ENCODE results near the gene GALNT9.
"Not testable (repeated sequence)": the region's sequence is repeated elsewhere in the genome, so short reads cannot be mapped to it uniquely, and the experiment has no call there.

The GALNT9 gene

GRCh38 chr12:132312516-132312915 is 16.9 kb downstream of the GALNT9 start:
- no peak for DNase-seq (ENCODE audit: low read depth)

GRCh38 chr12:132311201-132311915 is 18.0 kb downstream of the GALNT9 start:
- DNase-seq (ENCODE audit: low read depth), result no peak

- DNase-seq (ENCODE audit: low read depth), result no peak
Observed at GRCh38 chr12:132310181-132311040, 19.0 kb downstream of the GALNT9 start.

GRCh38 chr12:132309596-132310086 is 19.7 kb downstream of the GALNT9 start:
- DNase-seq (ENCODE audit: low read depth), result no peak

- DNase-seq (ENCODE audit: low read depth), result no peak
Observed at GRCh38 chr12:132308853-132309595, 20.4 kb downstream of the GALNT9 start.

GRCh38 chr12:132307976-132308852 is 21.2 kb downstream of the GALNT9 start:
- no peak for DNase-seq (ENCODE audit: low read depth)

GRCh38 chr12:132306885-132307191 is 22.6 kb downstream of the GALNT9 start:
- DNase-seq (ENCODE audit: low read depth), result no peak

GRCh38 chr12:132305991-132306884 is 23.2 kb downstream of the GALNT9 start:
- DNase-seq (ENCODE audit: low read depth), result no peak

- no peak for DNase-seq (ENCODE audit: low read depth)
Observed at GRCh38 chr12:132305560-132305966, 23.8 kb downstream of the GALNT9 start.

- DNase-seq (ENCODE audit: low read depth), result not testable (repeated sequence)
Observed at GRCh38 chr12:132304866-132305265, 24.5 kb downstream of the GALNT9 start.

- DNase-seq (ENCODE audit: low read depth), result not testable (repeated sequence)
Observed at GRCh38 chr12:132303853-132304373, 25.5 kb downstream of the GALNT9 start.

GRCh38 chr12:132302466-132303358 is 26.7 kb downstream of the GALNT9 start:
- DNase-seq (ENCODE audit: low read depth), result no peak

- no peak for DNase-seq (ENCODE audit: low read depth)
Observed at GRCh38 chr12:132300789-132301722, 28.3 kb downstream of the GALNT9 start.

- DNase-seq (ENCODE audit: low read depth), result no peak
Observed at GRCh38 chr12:132296063-132296462, 33.3 kb downstream of the GALNT9 start.

- DNase-seq (ENCODE audit: low read depth), result not testable (repeated sequence)
Observed at GRCh38 chr12:132295561-132295960, 33.8 kb downstream of the GALNT9 start.

GRCh38 chr12:132295101-132295526 is 34.3 kb downstream of the GALNT9 start:
- DNase-seq (ENCODE audit: low read depth), result no peak

- DNase-seq (ENCODE audit: low read depth), result no peak
Observed at GRCh38 chr12:132294121-132295034, 35.0 kb downstream of the GALNT9 start.
